Body of pancreas (tissue), 4 donors: ENCODE results near the gene PITRM1. TPM values are rescaled to one million over a fixed set of nuclear protein-coding genes. Genes with fewer than 3 reads are reported as not detected.

ENCODE experiments used
- ATAC-seq: fragments of 150-250 bp; one replicate; pipeline ENCODE4 v1.9.1; 2016
- DNase-seq, 4 donors: peaks; one replicate each; pipeline ENCODE4 v3.0.0-alpha.2; 2019
- H3K27ac ChIP-seq, 4 donors: fragments of 200-600 bp; sonication (generic); 1 replicate in 3 of 4; 2 replicates in 1 of 4; pipeline versions ENCODE4 v1.5.1 to v1.6.1; 2016 to 2019; ENCODE audit warnings: mild to moderate bottlenecking in 1 of 4, mixed read lengths in 1 of 4, moderate library complexity in 1 of 4
- H3K27me3 ChIP-seq, 2 donors: fragments of 200-600 bp; sonication (generic); one replicate each; pipeline ENCODE4 v1.6.0; 2016; ENCODE audit warnings: mild to moderate bottlenecking in 1 of 2
- H3K36me3 ChIP-seq, 2 donors: fragments of 200-600 bp; sonication (generic); replicated peaks in 1 of 2; 2 replicates each; pipeline ENCODE4 v1.5.1; 2016; ENCODE audit warnings: low read depth in 2 of 2; ENCODE audit not compliant: insufficient read depth in 1 of 2
- H3K4me1 ChIP-seq: fragments of 200-600 bp; sonication (generic); one replicate; pipeline ENCODE4 v1.6.0; 2016
- H3K4me3 ChIP-seq, 2 donors: fragments of 200-600 bp; sonication (generic); 1 replicate in 1 of 2; 2 replicates in 1 of 2; pipeline ENCODE4 v1.5.1; 2016 to 2019
- H3K9me3 ChIP-seq, 3 donors: fragments of 200-600 bp; sonication (generic); 1 replicate in 2 of 3; 2 replicates in 1 of 3; pipeline ENCODE4 v1.5.1; 2016
- POLR2A ChIP-seq, 3 donors: fragments of 450-650 bp; IDR thresholded peaks; one replicate each; pipeline ENCODE4 v1.6.1; 2016; ENCODE audit warnings: antibody characterized with exemption in 3 of 3, mild to moderate bottlenecking in 2 of 3
- WGBS, 2 donors: methylation state at CpG; one replicate each; pipeline ENCODE4 v1.1.5; 2017; 5-methylcytosine and 5-hydroxymethylcytosine counted together
- intact Hi-C: fragments of 100-400 bp; cut with DNase I; formaldehyde crosslinking; loops from one replicate; pipeline ENCODE4 v1.15.1; 2023
- total RNA-seq, 2 donors: library from RNA; depleted of rRNA; stranded (reverse); fragments of >200 nt; gene quantifications; one replicate each; pipeline ENCODE4 v1.1.0, GENCODE V29; 2016
- TF ChIP-seq, protein P1 (sequence below), 7 experiments: fragments of 450-650 bp in 4 of 7; fragments of 200-600 bp in 3 of 7; sonication (generic) in 3 of 7; IDR thresholded peaks; one replicate each; pipeline ENCODE4 v1.5.1; 2016 to 2019; ENCODE audit warnings: antibody characterized with exemption in 7 of 7

The PITRM1 gene
- total RNA-seq, 2 donors from 2014 or later, result 34.9 to 45.4 TPM

DNA sequence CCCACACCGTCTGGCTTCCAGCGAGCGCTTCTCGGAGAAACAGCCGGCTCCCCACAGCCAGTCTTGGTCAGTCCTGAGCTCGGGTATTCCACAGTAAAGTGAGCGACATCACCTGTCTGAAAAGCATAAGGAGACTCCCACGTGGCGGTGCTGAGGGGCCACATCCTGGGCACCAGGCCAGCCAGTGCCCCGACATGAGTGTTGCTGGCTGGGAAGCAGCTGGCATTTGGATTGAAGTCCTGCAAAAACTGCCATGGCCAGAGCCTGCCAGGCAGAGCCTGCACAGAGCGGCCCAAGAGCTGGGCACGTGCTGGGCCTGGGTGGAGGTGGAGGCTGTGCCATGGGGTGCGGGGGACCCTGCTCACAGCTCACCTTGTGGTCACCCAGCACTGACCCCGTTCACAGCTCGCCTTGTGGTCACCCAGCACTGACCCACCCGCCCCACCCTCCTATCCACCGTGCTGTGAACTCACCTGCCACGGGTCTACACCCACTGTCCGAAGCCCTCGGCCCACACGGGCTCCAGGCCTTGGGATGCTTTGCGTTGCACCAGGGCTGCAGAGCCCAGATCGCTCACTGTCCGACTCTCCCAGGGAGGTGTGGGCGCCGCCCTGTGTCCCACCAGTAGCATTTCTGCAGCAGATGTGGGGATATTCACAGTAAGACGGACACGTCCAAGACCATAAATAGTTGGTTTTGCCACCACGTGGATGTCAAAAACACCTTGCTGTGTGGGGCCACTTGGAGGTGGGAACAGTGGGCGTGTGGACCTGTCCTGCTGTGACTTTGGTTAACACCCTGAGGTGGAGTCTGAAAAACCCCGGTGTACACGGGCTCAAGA lies 48.8 kb downstream of the PITRM1 start:
- TF ChIP-seq POLR2A (IDR thresholded peaks at IDR 0.05), result no peak
- H3K27me3 ChIP-seq, result no peaks in the 10 kb centered on the region
- peaks cover 0 to 1% of the 10 kb centered on the region in 2 donors for H3K36me3 ChIP-seq
- H3K4me1 ChIP-seq, result peaks cover 15% of the 10 kb centered on the region
- H3K27ac ChIP-seq, result no peak overlapping the region
- WGBS, 2 donors, result 74 to 85% methylated on average over 11 to 26 of the region's 32 CpGs
- H3K9me3 ChIP-seq, result peaks cover 0 to 6% (median 0%) of the 10 kb centered on the region in 3 donors
- ATAC-seq, result no peak
- no peak for DNase-seq
- intact Hi-C loops, result no loop called here
- H3K4me3 ChIP-seq, result no peak overlapping the region

DNA sequence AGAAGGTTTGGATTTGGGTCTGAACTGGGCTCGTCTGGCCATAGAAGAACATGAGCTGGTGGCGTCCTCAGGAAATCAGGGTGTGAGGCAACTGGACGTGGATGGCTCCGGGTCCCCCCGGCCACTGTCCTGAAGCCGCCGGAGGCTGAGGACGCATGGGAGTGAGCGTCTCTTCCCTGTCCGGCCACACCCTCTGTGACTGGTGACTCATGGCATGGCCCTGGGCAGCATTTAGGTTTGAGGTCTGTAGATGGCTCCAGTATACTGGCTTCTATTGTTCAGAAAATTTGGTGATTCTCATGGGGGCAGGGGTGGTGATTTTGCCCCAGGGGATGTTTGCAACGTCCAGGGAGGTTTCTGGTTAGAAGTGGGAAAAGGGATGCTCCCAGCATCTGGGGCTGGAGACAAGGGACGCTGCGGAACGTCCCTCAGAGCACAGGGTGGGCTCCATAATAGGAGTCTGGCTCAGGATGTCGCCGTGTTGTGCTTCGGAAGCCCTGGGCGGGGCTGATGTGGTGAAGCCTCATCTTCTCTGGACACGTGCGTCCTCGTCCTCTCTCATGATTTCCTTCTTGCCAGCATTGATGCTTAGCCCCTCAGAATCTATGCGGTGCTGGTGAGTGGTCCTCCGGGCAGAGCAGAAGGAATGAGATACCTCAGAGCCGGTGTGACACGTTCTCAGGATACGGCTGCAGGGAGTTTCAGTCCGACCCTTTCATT lies 49.9 kb downstream of the PITRM1 start:
- Histone ChIP-seq H3K9me3 (peaks cover 0 to 6% (median 0%) of the 10 kb centered on the region in 3 donors), H3K4me3 (no peak overlapping the region), H3K27me3 (no peaks in the 10 kb centered on the region), H3K4me1 (peaks cover 14% of the 10 kb centered on the region), H3K27ac (no peak overlapping the region), H3K36me3 (peaks cover 0 to 1% of the 10 kb centered on the region in 2 donors)
- no peak for ATAC-seq
- no peak for TF ChIP-seq POLR2A (IDR thresholded peaks at IDR 0.05)
- TF ChIP-seq, protein P1, sequence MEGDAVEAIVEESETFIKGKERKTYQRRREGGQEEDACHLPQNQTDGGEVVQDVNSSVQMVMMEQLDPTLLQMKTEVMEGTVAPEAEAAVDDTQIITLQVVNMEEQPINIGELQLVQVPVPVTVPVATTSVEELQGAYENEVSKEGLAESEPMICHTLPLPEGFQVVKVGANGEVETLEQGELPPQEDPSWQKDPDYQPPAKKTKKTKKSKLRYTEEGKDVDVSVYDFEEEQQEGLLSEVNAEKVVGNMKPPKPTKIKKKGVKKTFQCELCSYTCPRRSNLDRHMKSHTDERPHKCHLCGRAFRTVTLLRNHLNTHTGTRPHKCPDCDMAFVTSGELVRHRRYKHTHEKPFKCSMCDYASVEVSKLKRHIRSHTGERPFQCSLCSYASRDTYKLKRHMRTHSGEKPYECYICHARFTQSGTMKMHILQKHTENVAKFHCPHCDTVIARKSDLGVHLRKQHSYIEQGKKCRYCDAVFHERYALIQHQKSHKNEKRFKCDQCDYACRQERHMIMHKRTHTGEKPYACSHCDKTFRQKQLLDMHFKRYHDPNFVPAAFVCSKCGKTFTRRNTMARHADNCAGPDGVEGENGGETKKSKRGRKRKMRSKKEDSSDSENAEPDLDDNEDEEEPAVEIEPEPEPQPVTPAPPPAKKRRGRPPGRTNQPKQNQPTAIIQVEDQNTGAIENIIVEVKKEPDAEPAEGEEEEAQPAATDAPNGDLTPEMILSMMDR (IDR thresholded peaks at IDR 0.05), result no peak
- 77 to 85% methylated on average over 23 to 27 of the region's 27 CpGs for WGBS, 2 donors
- intact Hi-C loops, result no loop called here
- no peak for DNase-seq

DNA sequence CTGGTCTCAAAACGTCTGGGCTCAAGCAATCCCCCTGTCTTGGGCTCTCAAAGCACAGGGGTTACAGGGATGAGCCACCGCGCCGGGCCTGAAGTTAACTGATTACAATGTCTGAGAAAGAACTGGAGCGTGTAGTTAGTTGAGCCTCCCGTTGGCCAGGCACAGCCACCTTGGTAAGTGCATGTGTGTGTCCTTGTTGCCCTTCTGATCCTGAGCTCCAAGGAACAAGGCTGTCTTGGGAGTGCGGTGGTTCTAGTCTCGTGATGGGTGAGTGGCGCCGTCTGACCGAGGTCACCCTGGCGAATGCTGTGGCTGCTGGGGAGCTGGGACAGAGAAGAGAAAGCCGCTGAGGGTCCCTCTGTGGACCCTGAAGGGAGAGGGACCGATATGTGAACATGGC lies 50.5 kb downstream of the PITRM1 start:
- Histone ChIP-seq H3K27ac (no peak overlapping the region), H3K36me3 (peaks cover 0 to 1% of the 10 kb centered on the region in 2 donors), H3K9me3 (peaks cover 0 to 3% (median 0%) of the 10 kb centered on the region in 3 donors), H3K4me1 (peaks cover 9% of the 10 kb centered on the region), H3K27me3 (no peaks in the 10 kb centered on the region), H3K4me3 (no peak overlapping the region)
- TF ChIP-seq, protein P1 (IDR thresholded peaks at IDR 0.05), result no peak
- TF ChIP-seq POLR2A (IDR thresholded peaks at IDR 0.05), result no peak
- intact Hi-C loops, result no loop called here
- 81 to 85% methylated on average over 10 to 14 of the region's 14 CpGs for WGBS, 2 donors
- no peak for ATAC-seq
- no peak for DNase-seq

DNA sequence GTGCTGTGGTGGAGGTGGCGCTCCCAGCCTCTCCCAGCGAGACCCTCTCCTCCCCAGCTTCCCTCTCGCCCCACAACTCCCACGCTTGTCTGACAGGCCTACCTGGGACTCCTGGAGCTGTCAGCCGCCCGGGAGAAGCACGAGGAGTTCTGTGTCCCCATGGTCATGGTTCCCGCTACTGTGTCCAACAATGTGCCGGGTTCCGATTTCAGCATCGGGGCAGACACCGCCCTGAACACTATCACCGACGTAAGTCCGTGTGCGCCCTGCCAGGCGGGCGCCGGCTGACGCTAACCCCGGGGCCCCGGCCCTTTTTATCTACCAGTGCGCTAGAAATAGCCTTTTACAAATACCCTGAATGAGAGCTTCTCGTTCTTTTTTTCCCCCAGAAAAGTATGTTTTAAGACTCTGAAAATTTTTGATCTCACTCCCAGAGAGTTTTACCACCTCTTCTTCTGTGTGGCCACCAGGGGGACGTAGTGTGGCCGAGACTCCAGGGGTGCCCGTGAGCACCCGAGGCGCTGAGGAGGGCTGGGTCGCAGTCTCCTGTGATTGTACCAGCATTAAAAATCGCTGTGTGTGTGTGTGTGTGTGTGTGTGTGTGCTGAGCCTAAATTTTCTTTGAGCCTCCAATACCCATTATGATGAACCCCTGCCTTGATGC lies 52.7 kb downstream of the PITRM1 start:
- Histone ChIP-seq H3K4me1 (no peaks in the 10 kb centered on the region), H3K4me3 (no peak overlapping the region), H3K27ac (no peak overlapping the region), H3K27me3 (no peaks in the 10 kb centered on the region), H3K9me3 (no peaks in the 10 kb centered on the region), H3K36me3 (peaks cover 0 to 3% of the 10 kb centered on the region in 2 donors)
- no peak for ATAC-seq
- DNase-seq, result no peak
- intact Hi-C loops, result no loop called here
- 78 to 82% methylated on average over 28 to 31 of the region's 31 CpGs for WGBS, 2 donors
- TF ChIP-seq, protein P1 (IDR thresholded peaks at IDR 0.05), result peak in 4 of 7 experiments; percentile 7 to 13 (median 9)
- no peak for TF ChIP-seq POLR2A (IDR thresholded peaks at IDR 0.05)

DNA sequence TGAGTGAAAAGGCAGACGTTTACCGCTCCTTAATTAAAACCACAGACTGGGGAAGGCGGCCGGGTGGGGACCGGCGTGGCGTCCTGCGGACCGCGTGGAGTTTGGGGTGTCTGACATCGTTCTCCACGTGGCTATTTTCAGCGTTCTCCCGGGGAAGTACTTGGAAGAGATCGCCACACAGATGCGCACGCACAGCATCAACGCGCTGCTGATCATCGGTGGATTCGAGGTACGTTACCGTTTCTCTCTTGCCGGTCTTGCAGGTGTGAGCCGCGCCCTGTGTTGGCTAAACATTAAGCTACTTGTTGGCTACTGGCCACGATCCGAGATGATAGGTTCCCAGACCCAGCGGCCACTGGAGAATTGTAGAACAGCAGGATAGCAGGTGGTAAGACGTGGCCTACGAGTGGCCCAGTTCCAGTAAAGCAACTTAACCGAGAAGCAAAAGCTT lies 53.9 kb downstream of the PITRM1 start:
- no peaks in the 10 kb centered on the region for H3K4me1 ChIP-seq
- TF ChIP-seq, protein P1 (IDR thresholded peaks at IDR 0.05), result no peak
- no peak for TF ChIP-seq POLR2A (IDR thresholded peaks at IDR 0.05)
- H3K36me3 ChIP-seq, result peaks cover 0 to 3% of the 10 kb centered on the region in 2 donors
- ATAC-seq, result no peak
- H3K27ac ChIP-seq, result no peak overlapping the region
- intact Hi-C loops, result no loop called here
- no peak overlapping the region for H3K4me3 ChIP-seq
- no peak for DNase-seq
- H3K27me3 ChIP-seq, result no peaks in the 10 kb centered on the region
- 83 to 84% methylated on average over 32 of the region's 32 CpGs for WGBS, 2 donors
- no peaks in the 10 kb centered on the region for H3K9me3 ChIP-seq
